Suprapubic skin (tissue), 4 donors: ENCODE data around the gene DDX10.

Experiments
- EP300 ChIP-seq: sonication (generic); formaldehyde crosslinking; IDR thresholded peaks from one replicate; pipeline ENCODE4 v1.6.1; 2017; ENCODE audit warnings: antibody characterized with exemption
- POLR2A ChIP-seq, 2 donors: fragments of 450-650 bp; IDR thresholded peaks; one replicate each; pipeline ENCODE4 v1.6.1; 2017; ENCODE audit warnings: antibody characterized with exemption in 2 of 2, mild to moderate bottlenecking in 2 of 2, moderate library complexity in 2 of 2
- POLR2AphosphoS5 ChIP-seq, 3 donors: sonication (generic); formaldehyde crosslinking; IDR thresholded peaks; one replicate each; pipeline ENCODE4 v1.6.1; 2017; ENCODE audit warnings: antibody characterized with exemption in 3 of 3
- TF ChIP-seq, protein P1 (sequence below), 2 donors: fragments of 200-600 bp in 1 of 2; fragments of 450-650 bp in 1 of 2; sonication (generic) in 1 of 2; IDR thresholded peaks; one replicate each; pipeline ENCODE4 v1.5.1; 2016 to 2019; ENCODE audit warnings: antibody characterized with exemption in 2 of 2, mild to moderate bottlenecking in 1 of 2, moderate library complexity in 1 of 2

DNA sequence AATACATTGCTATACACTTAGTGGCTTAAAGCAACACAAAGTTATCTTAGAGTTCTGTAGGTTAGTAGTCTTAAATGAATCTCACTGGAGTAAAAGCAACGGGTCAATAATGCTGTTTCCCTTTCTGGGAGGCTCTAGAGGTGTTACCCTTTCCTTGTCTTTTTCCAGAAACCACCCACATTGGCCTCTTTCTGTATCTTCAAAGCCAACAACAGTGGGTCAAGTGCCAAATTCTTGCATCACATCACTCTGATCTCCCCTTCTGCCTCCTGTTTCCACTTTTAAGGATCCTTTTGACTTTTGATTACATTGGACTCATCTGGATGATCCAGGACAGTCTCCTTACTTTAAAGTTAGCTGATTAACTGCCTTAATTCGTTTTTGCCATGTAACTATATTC lies 93.6 kb downstream of the DDX10 start:
- TF ChIP-seq, protein P1, sequence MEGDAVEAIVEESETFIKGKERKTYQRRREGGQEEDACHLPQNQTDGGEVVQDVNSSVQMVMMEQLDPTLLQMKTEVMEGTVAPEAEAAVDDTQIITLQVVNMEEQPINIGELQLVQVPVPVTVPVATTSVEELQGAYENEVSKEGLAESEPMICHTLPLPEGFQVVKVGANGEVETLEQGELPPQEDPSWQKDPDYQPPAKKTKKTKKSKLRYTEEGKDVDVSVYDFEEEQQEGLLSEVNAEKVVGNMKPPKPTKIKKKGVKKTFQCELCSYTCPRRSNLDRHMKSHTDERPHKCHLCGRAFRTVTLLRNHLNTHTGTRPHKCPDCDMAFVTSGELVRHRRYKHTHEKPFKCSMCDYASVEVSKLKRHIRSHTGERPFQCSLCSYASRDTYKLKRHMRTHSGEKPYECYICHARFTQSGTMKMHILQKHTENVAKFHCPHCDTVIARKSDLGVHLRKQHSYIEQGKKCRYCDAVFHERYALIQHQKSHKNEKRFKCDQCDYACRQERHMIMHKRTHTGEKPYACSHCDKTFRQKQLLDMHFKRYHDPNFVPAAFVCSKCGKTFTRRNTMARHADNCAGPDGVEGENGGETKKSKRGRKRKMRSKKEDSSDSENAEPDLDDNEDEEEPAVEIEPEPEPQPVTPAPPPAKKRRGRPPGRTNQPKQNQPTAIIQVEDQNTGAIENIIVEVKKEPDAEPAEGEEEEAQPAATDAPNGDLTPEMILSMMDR (IDR thresholded peaks at IDR 0.05) = no peak
- TF ChIP-seq POLR2A (IDR thresholded peaks at IDR 0.05) (no peak), EP300 (no peak), POLR2AphosphoS5 (IDR thresholded peaks at IDR 0.05) (no peak)
